ENCODE data around the gene YTHDC2.

The YTHDC2 gene

DNA sequence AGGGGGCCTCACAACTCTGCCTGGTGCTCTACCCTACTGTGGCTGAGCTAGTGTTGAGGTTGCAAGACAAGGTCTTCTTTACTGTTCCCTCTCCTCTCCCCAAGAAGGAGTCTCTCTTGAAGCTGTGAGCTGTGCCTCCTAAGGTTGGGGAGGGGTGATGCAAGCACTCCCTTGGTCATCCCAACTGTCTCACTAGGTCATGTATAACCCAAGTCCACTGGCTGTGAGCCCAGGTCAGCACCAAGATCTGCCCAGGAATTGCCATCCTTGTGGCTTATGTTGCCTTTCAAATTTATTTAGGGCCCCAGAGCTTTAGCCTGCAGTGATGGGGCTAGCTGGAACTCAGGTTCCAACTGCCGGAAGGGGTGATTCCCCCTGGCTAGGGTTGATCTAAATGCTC lies 10.3 kb upstream of the YTHDC2 start:
- no peak for DNase-seq (ENCODE audit: low read depth)
- TF ChIP-seq CTCF (conservative IDR thresholded peaks at IDR 0.05; ENCODE audit: low read length) = no peak
- H3K4me3 ChIP-seq (ENCODE audit: low read length) = no peak overlapping the region

DNA sequence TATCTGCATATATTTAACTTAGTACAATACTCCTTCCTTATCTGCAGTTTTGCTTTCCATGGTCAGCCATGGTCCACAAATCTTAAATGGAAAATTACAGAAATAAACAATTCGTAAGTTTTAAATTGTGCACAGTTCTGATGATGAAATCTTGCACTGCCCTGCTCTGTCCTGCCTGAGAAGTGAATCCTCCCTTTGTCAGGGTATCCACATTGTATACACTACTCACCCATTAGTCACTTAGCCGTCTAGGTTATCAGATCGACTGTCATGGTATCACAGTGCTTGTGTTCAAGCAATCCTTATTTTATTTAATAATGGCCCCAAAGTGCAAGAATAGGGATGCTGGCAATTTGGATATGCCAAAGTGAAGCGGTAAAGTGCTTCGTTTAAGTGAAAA lies 8.3 kb upstream of the YTHDC2 start:
- H3K4me3 ChIP-seq (ENCODE audit: low read length) = no peak overlapping the region
- TF ChIP-seq CTCF (conservative IDR thresholded peaks at IDR 0.05; ENCODE audit: low read length) = no peak
- DNase-seq (ENCODE audit: low read depth) = no peak

DNA sequence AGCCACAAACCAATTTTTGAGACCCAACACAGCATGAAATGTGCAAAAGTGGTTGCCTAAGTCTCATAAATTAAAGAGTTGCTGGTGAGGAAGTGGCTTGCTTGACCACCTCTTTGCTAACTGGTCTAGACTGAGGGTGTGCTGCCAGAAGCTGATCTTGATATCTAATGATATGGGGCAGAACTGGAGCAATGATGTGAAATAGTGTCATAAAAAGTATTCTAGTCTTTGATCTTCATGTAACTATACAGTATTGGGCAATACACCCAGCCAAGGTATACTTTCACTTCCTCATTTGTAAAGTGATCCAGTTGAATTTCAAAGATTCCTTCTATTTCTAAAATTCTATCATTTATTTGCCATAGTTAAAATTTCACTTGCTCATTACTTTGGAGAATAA lies 5.9 kb upstream of the YTHDC2 start:
- no peak for DNase-seq (ENCODE audit: low read depth)
- no peak for TF ChIP-seq CTCF (conservative IDR thresholded peaks at IDR 0.05; ENCODE audit: low read length)
- no peak overlapping the region for H3K4me3 ChIP-seq (ENCODE audit: low read length)

GRCh38 chr5:113508756-113509155 lies 4.7 kb upstream of the YTHDC2 start:
- H3K4me3 ChIP-seq (ENCODE audit: low read length) = no peak overlapping the region
- no peak for TF ChIP-seq CTCF (conservative IDR thresholded peaks at IDR 0.05; ENCODE audit: low read length)
- DNase-seq (ENCODE audit: low read depth) = no peak

- TF ChIP-seq CTCF (conservative IDR thresholded peaks at IDR 0.05; ENCODE audit: low read length) = peak; percentile 65
- no peak overlapping the region for H3K4me3 ChIP-seq (ENCODE audit: low read length)
- peak; percentile 55 for DNase-seq (ENCODE audit: low read depth)
These were observed 2.5 kb upstream of the YTHDC2 start for GRCh38 chr5:113510836-113511451.

DNA sequence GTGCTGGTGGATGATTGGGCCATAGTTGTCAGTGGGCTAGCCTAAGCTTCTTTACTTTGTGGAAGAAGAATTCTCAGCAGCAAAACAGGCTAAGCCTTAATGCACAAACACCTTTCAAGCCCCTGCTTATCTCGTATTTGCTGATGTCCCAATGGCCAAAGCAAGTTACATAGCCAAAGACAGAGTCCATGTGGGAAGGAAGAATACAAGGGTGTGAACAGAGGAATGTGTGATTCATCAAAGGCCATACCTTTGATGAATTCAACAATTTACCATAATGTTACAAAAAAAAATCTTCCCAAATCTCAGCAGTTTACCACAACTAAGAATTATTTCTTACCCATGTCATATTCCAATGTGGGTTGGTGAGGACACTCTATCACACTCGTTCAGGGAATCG lies 1.2 kb upstream of the YTHDC2 start:
- no peak for DNase-seq (ENCODE audit: low read depth)
- TF ChIP-seq CTCF (conservative IDR thresholded peaks at IDR 0.05; ENCODE audit: low read length) = no peak
- H3K4me3 ChIP-seq (ENCODE audit: low read length) = no peak overlapping the region

- DNase-seq (ENCODE audit: low read depth) = no peak
- H3K4me3 ChIP-seq (ENCODE audit: low read length) = peak overlapping the region; percentile 78
- no peak for TF ChIP-seq CTCF (conservative IDR thresholded peaks at IDR 0.05; ENCODE audit: low read length)
These were observed 768 bp downstream of the YTHDC2 start for GRCh38 chr5:113514289-113514635.
